CD4-positive, alpha-beta T cell (primary cell): ENCODE measurements around the gene ATXN1. TPM values are rescaled to one million over a fixed set of nuclear protein-coding genes. Genes with fewer than 3 reads are reported as not detected.

Experiments used
- ATAC-seq: fragments of 200-7000 bp; cut with Tn5 transposase; one replicate; pipeline ENCODE4 v1.10.0; 2022; ENCODE audit warnings: mild to moderate bottlenecking; ENCODE audit not compliant: poor library complexity
- CTCF ChIA-PET: fragments of 350-600 bp; sonication (Branson Sonifier 250); formaldehyde crosslinking; loops from one replicate; lab custom pipeline; 2021; ENCODE audit warnings: antibody characterized with exemption, inconsistent platforms; lab: Charles Lee
- POLR2A ChIA-PET: fragments of 350-600 bp; sonication (Branson Sonifier 250); formaldehyde crosslinking; loops from one replicate; lab custom pipeline; 2021; ENCODE audit warnings: antibody characterized with exemption, inconsistent platforms; lab: Charles Lee
- DNase-seq, 14 experiments: peaks; one replicate each; pipeline ENCODE4 v3.0.0-alpha.2; 2013 to 2020; ENCODE audit warnings: mixed read lengths in 2 of 14
- H3K27ac ChIP-seq, 2 donors: one replicate each; pipeline versions ENCODE4 v1.5.1 to v1.7.0; 2013; ENCODE audit warnings: low read length in 2 of 2, low read depth in 1 of 2, mild to moderate bottlenecking in 1 of 2
- H3K27me3 ChIP-seq, 2 experiments: 1 replicate in 1 of 2; 2 replicates in 1 of 2; pipeline versions ENCODE4 v1.6.1 to v1.7.0; 2013; ENCODE audit warnings: low read length in 2 of 2, control low read depth in 1 of 2, mild to moderate bottlenecking in 1 of 2, moderate library complexity in 1 of 2; ENCODE audit not compliant: insufficient read depth in 2 of 2, control insufficient read depth in 1 of 2
- H3K36me3 ChIP-seq: one replicate; pipeline ENCODE4 v1.6.1; 2013; ENCODE audit warnings: low read length, control low read depth; ENCODE audit not compliant: insufficient read depth
- H3K4me1 ChIP-seq: one replicate; pipeline ENCODE4 v1.6.1; 2013; ENCODE audit warnings: low read length, control low read depth; ENCODE audit not compliant: insufficient read depth
- H3K4me3 ChIP-seq: one replicate; pipeline ENCODE4 v1.5.1; 2013; ENCODE audit warnings: mild to moderate bottlenecking, low read length, moderate library complexity
- H3K9me3 ChIP-seq, 2 experiments: 1 replicate in 1 of 2; 2 replicates in 1 of 2; pipeline versions ENCODE4 v1.6.1 to v1.7.0; 2013; ENCODE audit warnings: low read length in 2 of 2, mild to moderate bottlenecking in 2 of 2, control low read depth in 1 of 2, moderate library complexity in 1 of 2; ENCODE audit not compliant: control insufficient read depth in 1 of 2, insufficient read depth in 1 of 2
- H3K27ac Mint-ChIP-seq: one replicate; pipeline ENCODE4 v1.8.0; 2020; ENCODE audit warnings: mixed read lengths
- H3K27me3 Mint-ChIP-seq: one replicate; pipeline ENCODE4 v1.8.0; 2021; ENCODE audit warnings: mixed read lengths
- H3K36me3 Mint-ChIP-seq: one replicate; pipeline ENCODE4 v1.8.0; 2021; ENCODE audit warnings: low read depth, mixed read lengths
- H3K4me1 Mint-ChIP-seq: one replicate; pipeline ENCODE4 v1.8.0; 2021; ENCODE audit warnings: low read depth, mixed read lengths
- H3K4me3 Mint-ChIP-seq: one replicate; pipeline ENCODE4 v1.8.0; 2020; ENCODE audit warnings: mild to moderate bottlenecking, mixed read lengths
- H3K9me3 Mint-ChIP-seq: one replicate; pipeline ENCODE4 v1.8.0; 2020; ENCODE audit warnings: mixed read lengths
- intact Hi-C, 2 experiments: fragments of 100-400 bp; cut with DNase I in 1 of 2; cut with micrococcal nuclease in 1 of 2; formaldehyde crosslinking; loops; one replicate each; pipeline versions ENCODE4 v1.15.1 to v1.9.0; 2023 to 2025; cut with DNase I, micrococcal nuclease
- total RNA-seq, 174 experiments: library from RNA in 2 of 174; stranded (reverse) in 2 of 174; gene quantifications; one replicate each; pipeline ENCODE4 v1.2.3 and lab custom pipeline; 2021 to 2026
- TF ChIP-seq, protein P1 (sequence below): fragments of 200-600 bp; IDR thresholded peaks from one replicate; pipeline ENCODE4 v1.8.0; 2022; ENCODE audit warnings: antibody characterized with exemption, mild to moderate bottlenecking

The ATXN1 gene
- total RNA-seq, 2 experiments from 2014 or later: 74.2 to 76.7 TPM

DNA sequence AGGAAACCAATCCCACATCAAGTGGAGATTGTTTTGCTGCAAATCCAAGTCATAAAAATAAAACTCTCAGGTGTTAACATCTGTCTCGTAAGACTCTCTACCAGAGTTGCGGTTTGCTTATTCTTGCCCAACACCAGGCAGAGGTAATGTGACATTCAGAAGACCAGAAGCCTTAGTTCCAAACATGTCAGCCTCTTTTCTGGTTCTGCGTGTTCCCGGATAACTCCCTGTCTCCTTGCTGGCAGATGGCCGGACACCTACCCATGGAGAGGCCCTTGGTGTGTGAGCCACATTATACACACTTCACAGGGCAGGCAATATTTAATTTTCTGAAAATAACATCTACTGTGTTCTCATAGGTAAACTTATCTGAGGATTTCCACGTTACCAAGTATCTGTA lies 449.5 kb downstream of the ATXN1 start:
- no peaks in the 10 kb centered on the region for H3K27me3 Mint-ChIP-seq
- peaks cover 8% of the 10 kb centered on the region for H3K4me1 Mint-ChIP-seq
- Histone ChIP-seq H3K36me3 (peaks cover 10% of the 10 kb centered on the region), H3K4me3 (no peak overlapping the region), H3K9me3 (no peaks in the 10 kb centered on the region), H3K27me3 (no peaks in the 10 kb centered on the region), H3K4me1 (peaks cover 7% of the 10 kb centered on the region), H3K27ac (no peak overlapping the region)
- ATAC-seq: no peak
- no peak overlapping the region for H3K4me3 Mint-ChIP-seq
- DNase-seq: no peak
- intact Hi-C loops: no loop called here
- H3K9me3 Mint-ChIP-seq: no peaks in the 10 kb centered on the region
- H3K36me3 Mint-ChIP-seq: peaks cover 14% of the 10 kb centered on the region
- POLR2A ChIA-PET: no interaction called here
- H3K27ac Mint-ChIP-seq: no peak overlapping the region
- CTCF ChIA-PET: no interaction called here
- TF ChIP-seq, protein P1, sequence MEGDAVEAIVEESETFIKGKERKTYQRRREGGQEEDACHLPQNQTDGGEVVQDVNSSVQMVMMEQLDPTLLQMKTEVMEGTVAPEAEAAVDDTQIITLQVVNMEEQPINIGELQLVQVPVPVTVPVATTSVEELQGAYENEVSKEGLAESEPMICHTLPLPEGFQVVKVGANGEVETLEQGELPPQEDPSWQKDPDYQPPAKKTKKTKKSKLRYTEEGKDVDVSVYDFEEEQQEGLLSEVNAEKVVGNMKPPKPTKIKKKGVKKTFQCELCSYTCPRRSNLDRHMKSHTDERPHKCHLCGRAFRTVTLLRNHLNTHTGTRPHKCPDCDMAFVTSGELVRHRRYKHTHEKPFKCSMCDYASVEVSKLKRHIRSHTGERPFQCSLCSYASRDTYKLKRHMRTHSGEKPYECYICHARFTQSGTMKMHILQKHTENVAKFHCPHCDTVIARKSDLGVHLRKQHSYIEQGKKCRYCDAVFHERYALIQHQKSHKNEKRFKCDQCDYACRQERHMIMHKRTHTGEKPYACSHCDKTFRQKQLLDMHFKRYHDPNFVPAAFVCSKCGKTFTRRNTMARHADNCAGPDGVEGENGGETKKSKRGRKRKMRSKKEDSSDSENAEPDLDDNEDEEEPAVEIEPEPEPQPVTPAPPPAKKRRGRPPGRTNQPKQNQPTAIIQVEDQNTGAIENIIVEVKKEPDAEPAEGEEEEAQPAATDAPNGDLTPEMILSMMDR: no peak

DNA sequence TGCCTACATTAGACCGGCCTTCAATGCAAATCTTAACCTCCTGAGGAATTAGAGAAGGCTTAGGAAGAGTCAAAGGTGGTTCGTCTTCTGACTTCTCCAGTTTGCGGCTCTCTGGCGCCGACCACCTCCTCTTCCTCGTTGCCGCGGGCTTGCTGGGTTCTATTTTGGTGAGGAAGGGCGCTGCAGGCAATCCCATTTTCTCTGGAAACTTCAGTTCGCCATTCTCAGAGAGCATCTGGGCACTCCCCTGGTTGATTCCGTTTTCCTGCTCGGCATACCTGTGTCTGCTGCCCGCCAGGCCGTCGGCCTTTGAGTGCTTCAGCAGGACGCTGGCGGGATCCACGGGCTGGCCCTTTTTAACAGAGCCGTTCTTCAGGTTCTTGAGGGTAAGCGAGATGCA lies 454.9 kb downstream of the ATXN1 start:
- H3K36me3 Mint-ChIP-seq: peaks cover 30% of the 10 kb centered on the region

DNA sequence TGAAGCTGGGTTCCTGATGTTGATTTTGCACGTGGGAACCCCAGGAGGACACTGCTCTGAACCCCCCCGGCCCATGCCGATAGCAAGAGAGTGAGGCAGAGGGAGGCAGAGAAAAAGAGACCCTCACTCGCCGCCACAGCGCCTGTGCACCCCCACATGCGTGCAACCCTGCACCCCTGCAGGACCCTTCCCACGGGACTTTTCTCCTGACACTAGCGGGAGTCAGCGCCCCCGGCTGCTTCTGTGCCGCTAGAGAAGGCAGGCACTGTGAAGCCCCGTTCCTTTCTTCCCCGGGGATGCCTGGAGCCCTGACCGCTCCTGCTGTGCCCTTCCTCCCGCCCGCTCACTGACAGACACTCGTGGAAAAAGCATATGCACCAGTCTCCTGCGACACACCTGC lies 455.5 kb downstream of the ATXN1 start:
- Mint-ChIP-seq H3K27ac (no peak overlapping the region), H3K27me3 (no peaks in the 10 kb centered on the region), H3K9me3 (no peaks in the 10 kb centered on the region), H3K36me3 (peaks cover 24% of the 10 kb centered on the region), H3K4me1 (no peaks in the 10 kb centered on the region), H3K4me3 (no peak overlapping the region)
- ATAC-seq (no peak), DNase-seq (no peak)
- Histone ChIP-seq H3K4me3 (no peak overlapping the region), H3K27me3 (no peaks in the 10 kb centered on the region), H3K27ac (no peak overlapping the region), H3K9me3 (no peaks in the 10 kb centered on the region), H3K4me1 (no peaks in the 10 kb centered on the region), H3K36me3 (peaks cover 44% of the 10 kb centered on the region)
- intact Hi-C loops: no loop called here
- CTCF ChIA-PET: no interaction called here
- TF ChIP-seq, protein P1: no peak
- POLR2A ChIA-PET: no interaction called here

More for the DNA sequence above, 454.9 kb downstream of the ATXN1 start:
- peaks cover 43% of the 10 kb centered on the region for H3K36me3 ChIP-seq
- DNase-seq (no peak), ATAC-seq (no peak)
- no peaks in the 10 kb centered on the region for H3K4me1 ChIP-seq
- H3K4me3 ChIP-seq: no peak overlapping the region
- no peak overlapping the region for H3K4me3 Mint-ChIP-seq
- H3K9me3 Mint-ChIP-seq: no peaks in the 10 kb centered on the region
- H3K9me3 ChIP-seq: no peaks in the 10 kb centered on the region
- H3K4me1 Mint-ChIP-seq: no peaks in the 10 kb centered on the region
- intact Hi-C loops: no loop called here
- ChIA-PET CTCF (no interaction called here), POLR2A (no interaction called here)
- H3K27me3 Mint-ChIP-seq: no peaks in the 10 kb centered on the region
- TF ChIP-seq, protein P1: no peak
- no peaks in the 10 kb centered on the region for H3K27me3 ChIP-seq
- H3K27ac ChIP-seq: no peak overlapping the region
- no peak overlapping the region for H3K27ac Mint-ChIP-seq
